ENCODE results near the gene SELP.
"Not testable (repeated sequence)": the region's sequence is repeated elsewhere in the genome, so short reads cannot be mapped to it uniquely, and the experiment has no call there.

DNA sequence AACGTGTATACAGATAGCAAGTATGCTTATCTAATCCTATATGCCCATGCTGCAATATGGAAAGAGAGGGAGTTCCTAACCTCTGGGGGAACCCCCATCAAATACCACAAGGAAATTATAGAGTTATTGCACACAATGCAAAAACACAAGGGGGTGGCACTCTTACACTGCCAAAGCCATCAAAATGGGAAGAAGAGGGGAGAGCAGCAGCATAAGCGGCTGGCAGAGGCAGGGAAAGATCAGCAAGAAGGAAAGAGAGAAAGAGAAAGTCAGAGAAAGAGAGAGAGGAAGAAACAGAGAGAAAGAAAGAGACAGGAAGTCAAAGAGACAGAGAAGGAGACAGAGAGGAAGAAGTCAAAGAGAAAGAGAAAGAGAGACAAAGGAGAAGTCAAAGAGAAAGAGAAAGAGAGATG is 37.3 kb upstream of the SELP start:
- not testable (repeated sequence) for TF ChIP-seq CTCF (conservative IDR thresholded peaks at IDR 0.05; ENCODE audit: low read length); EZH2phosphoT487 (IDR thresholded peaks at IDR 0.05; ENCODE audit: borderline replicate concordance, low read depth, low read length)

Measured in OCI-LY7 (cell line).